Colonic mucosa (tissue), 4 donors: Measurements from ENCODE around the gene CES2. TPM values are rescaled to one million over a fixed set of nuclear protein-coding genes. Genes with fewer than 3 reads are reported as not detected.

Experiments
- DNase-seq: peaks from one replicate; pipeline ENCODE4 v3.0.0-alpha.2; 2020
- H3K27ac ChIP-seq: fragments of 200-600 bp; one replicate; pipeline ENCODE4 v1.8.0; 2021
- H3K27me3 ChIP-seq: fragments of 200-600 bp; one replicate; pipeline ENCODE4 v1.8.0; 2021
- H3K36me3 ChIP-seq: fragments of 200-600 bp; one replicate; pipeline ENCODE4 v1.8.0; 2021
- H3K4me1 ChIP-seq: fragments of 200-600 bp; one replicate; pipeline ENCODE4 v1.8.0; 2021; ENCODE audit warnings: mild to moderate bottlenecking
- H3K4me3 ChIP-seq: fragments of 200-600 bp; one replicate; pipeline ENCODE4 v1.8.0; 2021
- H3K9ac ChIP-seq, 2 donors: one replicate each; pipeline ENCODE4 v1.7.0; 2013; ENCODE audit warnings: control low read depth in 2 of 2, low read depth in 2 of 2, low read length in 2 of 2
- H3K9me3 ChIP-seq: fragments of 200-600 bp; one replicate; pipeline ENCODE4 v1.8.0; 2021
- CTCF ChIP-seq: fragments of 200-600 bp; IDR thresholded peaks from one replicate; pipeline ENCODE4 v1.8.0; 2022; ENCODE audit warnings: antibody characterized with exemption, mild to moderate bottlenecking
- intact Hi-C: fragments of 100-400 bp; cut with DNase I; formaldehyde crosslinking; loops from one replicate; pipeline ENCODE4 v1.14.1; 2022
- total RNA-seq, 2 donors: library from RNA; stranded (reverse); fragmentation: NEBNext Ultra II Directional in 1 of 2; extraction: Animal tissue kit (Norgen Biotek cat#: 25700) in 1 of 2; gene quantifications; one replicate each; pipeline ENCODE4 v1.2.1, GENCODE V29; 2021
- donor health status: healthy.
- donor health status: DM: no; HTN: no; CAD: no.
- donor health status: DM: no; HTN: no; CAD: no.

Gene CES2
- total RNA-seq, 2 donors from 2014 or later, result 407 to 525 TPM

GRCh38 chr16:66917741-66918140 lies 17.6 kb upstream of the CES2 start:
- intact Hi-C loops, result no loop called here
- H3K27me3 ChIP-seq, result no peaks in the 10 kb centered on the region
- no peaks in the 10 kb centered on the region for H3K9me3 ChIP-seq
- no peak for TF ChIP-seq CTCF
- H3K4me3 ChIP-seq, result no peak overlapping the region
- H3K36me3 ChIP-seq, result no peaks in the 10 kb centered on the region
- no peak overlapping the region for H3K27ac ChIP-seq
- H3K4me1 ChIP-seq, result no peaks in the 10 kb centered on the region
- H3K9ac ChIP-seq, result no peak overlapping the region
- DNase-seq, result no peak

GRCh38 chr16:66918355-66918754 lies 17.0 kb upstream of the CES2 start:
- Histone ChIP-seq H3K9ac (no peak overlapping the region), H3K9me3 (no peaks in the 10 kb centered on the region), H3K4me3 (no peak overlapping the region), H3K27me3 (no peaks in the 10 kb centered on the region), H3K27ac (no peak overlapping the region), H3K36me3 (no peaks in the 10 kb centered on the region), H3K4me1 (no peaks in the 10 kb centered on the region)
- no peak for DNase-seq
- no peak for TF ChIP-seq CTCF
- intact Hi-C loops, result no loop called here

DNA sequence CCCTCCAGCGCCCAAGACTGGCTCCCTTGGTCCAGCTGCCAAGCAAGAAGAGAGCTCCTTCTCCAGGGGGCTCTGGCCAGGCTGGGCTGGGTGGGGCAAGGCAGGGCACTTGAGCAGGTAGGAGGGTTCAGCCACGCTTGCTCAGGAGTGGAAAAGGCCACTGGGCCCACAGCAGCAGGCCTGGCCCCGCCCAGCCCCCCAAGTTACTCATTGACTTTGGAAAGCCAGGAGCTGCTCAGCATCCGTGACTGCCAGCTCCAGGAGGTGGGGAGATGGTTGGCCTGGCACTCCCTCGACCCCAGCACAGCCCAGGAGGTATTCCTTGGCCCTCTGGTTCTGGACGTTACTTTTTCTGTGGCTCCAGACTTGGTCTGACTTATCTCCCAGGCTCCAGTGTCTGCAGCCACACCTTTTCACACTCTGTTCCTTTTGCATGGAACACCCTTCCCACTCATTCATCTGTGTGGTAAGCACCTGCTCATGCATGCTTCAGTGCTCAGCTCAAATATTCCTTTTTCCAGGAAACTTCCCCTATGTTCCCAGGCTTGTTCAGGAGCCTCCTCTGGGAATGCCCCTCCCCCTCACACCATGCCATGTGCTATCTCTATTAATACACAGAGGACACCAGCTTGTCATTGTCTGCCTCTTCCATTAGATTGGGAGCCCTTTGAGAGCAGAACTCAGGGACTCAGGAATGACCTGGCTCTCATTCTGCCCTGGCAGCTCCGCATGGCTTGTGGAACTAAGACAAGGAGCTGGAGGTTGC lies 16.3 kb upstream of the CES2 start, which contains the start of gene CDH16:
CDH16 (minus strand) TSS at position 83 of the 766 bp plus-strand sequence. CDS start 820 bp downstream, outside the sequence.
- TF ChIP-seq CTCF, result no peak
- H3K9ac ChIP-seq, result no peak within 1 kb of the TSS
- H3K4me3 ChIP-seq, result no peak within 1 kb of the TSS
- DNase-seq, result no peak
- intact Hi-C loops, result no loop called here
- no peaks in the 10 kb centered on the region for H3K4me1 ChIP-seq
- H3K9me3 ChIP-seq, result no peaks in the 10 kb centered on the region
- H3K27me3 ChIP-seq, result no peaks in the 10 kb centered on the region
- no peak within 1 kb of the TSS for H3K27ac ChIP-seq
- H3K36me3 ChIP-seq, result no peaks in the 10 kb centered on the region

DNA sequence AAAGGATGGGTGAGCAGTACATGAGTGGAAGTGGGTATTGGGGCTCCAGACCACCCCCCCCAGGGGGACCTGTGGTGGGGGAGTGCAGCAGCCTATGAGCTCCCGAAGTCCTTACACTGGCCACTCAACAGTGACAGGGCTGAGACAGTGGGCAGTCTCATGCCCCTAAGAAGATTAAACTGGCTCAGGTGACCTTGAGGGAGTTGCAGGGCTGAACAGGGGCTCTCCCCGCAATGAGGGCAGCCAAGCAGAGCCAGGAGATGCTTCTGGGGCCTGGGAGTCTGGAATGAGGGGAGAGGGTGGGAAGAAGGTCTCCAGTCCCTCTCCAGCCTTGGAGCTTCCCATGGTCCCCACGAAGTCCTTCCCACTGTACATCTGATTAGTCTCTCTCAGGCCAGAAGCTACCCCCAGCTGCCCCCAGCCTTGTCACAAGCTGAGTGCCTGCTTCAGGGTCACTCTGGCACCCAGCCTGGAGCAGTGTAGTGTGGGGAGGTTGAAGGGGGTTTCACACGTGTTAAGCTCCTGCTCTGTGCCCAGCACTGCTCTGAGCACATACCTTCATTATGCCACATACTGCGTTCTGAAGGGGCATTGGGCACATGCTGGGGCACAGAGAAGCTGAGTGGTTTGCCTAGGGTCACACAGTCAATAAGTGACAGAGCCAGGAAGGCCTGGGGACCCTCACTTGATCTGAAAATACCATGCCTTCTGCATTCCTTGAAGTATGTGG lies 15.6 kb upstream of the CES2 start:
- H3K9ac ChIP-seq, result no peak overlapping the region
- H3K9me3 ChIP-seq, result no peaks in the 10 kb centered on the region
- H3K27ac ChIP-seq, result no peak overlapping the region
- DNase-seq, result no peak
- H3K4me3 ChIP-seq, result no peak overlapping the region
- peaks cover 6% of the 10 kb centered on the region for H3K27me3 ChIP-seq
- intact Hi-C loops, result no loop called here
- no peaks in the 10 kb centered on the region for H3K36me3 ChIP-seq
- H3K4me1 ChIP-seq, result no peaks in the 10 kb centered on the region
- no peak for TF ChIP-seq CTCF

DNA sequence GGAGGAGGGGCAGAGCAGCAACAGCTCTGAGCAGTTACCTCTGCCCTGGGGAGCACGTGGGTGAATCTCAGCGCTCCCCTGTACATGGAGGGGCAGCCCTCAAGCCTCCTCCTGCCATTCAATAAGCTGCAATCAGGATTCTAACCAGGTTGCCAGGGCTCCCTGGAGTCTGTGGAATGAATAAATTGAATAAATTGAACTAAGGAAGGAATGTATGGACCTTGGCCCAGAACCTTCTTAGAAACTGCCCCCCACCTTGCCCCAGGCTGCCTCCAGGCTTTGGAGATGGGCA lies 15.1 kb upstream of the CES2 start:
- Histone ChIP-seq H3K9ac (no peak overlapping the region), H3K4me1 (no peaks in the 10 kb centered on the region), H3K4me3 (no peak overlapping the region), H3K27ac (no peak overlapping the region), H3K36me3 (no peaks in the 10 kb centered on the region), H3K27me3 (peaks cover 9% of the 10 kb centered on the region), H3K9me3 (no peaks in the 10 kb centered on the region)
- no peak for TF ChIP-seq CTCF
- no peak for DNase-seq
- intact Hi-C loops, result no loop called here
